HEK293T (cell line): ENCODE measurements around the gene GATAD2A.

ENCODE experiments used
- BHLHE40 ChIP-seq: fragments of 450-650 bp; IDR thresholded peaks from 2 replicates; pipeline ENCODE4 v1.6.1; 2016; ENCODE audit warnings: mild to moderate bottlenecking, moderate library complexity, borderline replicate concordance
- CTBP1 ChIP-seq: fragments of 450-650 bp; IDR thresholded peaks from 2 replicates; pipeline ENCODE4 v1.6.1; 2016; ENCODE audit warnings: borderline replicate concordance
- ELF4 ChIP-seq: fragments of 450-650 bp; IDR thresholded peaks from 2 replicates; pipeline ENCODE4 v1.6.1; 2017; ENCODE audit warnings: antibody characterized with exemption
- FOXM1 ChIP-seq: fragments of 450-650 bp; IDR thresholded peaks from 2 replicates; pipeline ENCODE4 v1.6.1; 2017; ENCODE audit warnings: mild to moderate bottlenecking, borderline replicate concordance
- HDGF ChIP-seq: fragments of 450-650 bp; IDR thresholded peaks from 2 replicates; pipeline ENCODE4 v1.6.1; 2017; ENCODE audit warnings: antibody characterized with exemption, borderline replicate concordance
- LEF1 ChIP-seq: fragments of 450-650 bp; IDR thresholded peaks from 2 replicates; pipeline ENCODE4 v1.6.1; 2017; ENCODE audit warnings: mild to moderate bottlenecking, borderline replicate concordance
- PKNOX1 ChIP-seq: fragments of 450-650 bp; IDR thresholded peaks from 2 replicates; pipeline ENCODE4 v1.6.1; 2016
- SP1 ChIP-seq: fragments of 450-650 bp; IDR thresholded peaks from 2 replicates; pipeline ENCODE4 v1.6.1; 2017
- SUZ12 ChIP-seq: fragments of 450-650 bp; IDR thresholded peaks from 2 replicates; pipeline ENCODE4 v1.6.1; 2016; ENCODE audit warnings: mild to moderate bottlenecking
- TARDBP ChIP-seq: fragments of 450-650 bp; IDR thresholded peaks from 2 replicates; pipeline ENCODE4 v1.6.1; 2016

- TF ChIP-seq ELF4 (no peak), TARDBP (no peak), SP1 (no peak), SUZ12 (no peak), FOXM1 (no peak), CTBP1 (no peak), HDGF (no peak), LEF1 (no peak), BHLHE40 (no peak), PKNOX1 (no peak)
Measured at GRCh38 chr19:19471682-19472081, 66.2 kb downstream of the GATAD2A start.
